Panc1 (cell line): Measurements from ENCODE around the gene CALR. TPM values are rescaled to one million over a fixed set of nuclear protein-coding genes. Genes with fewer than 3 reads are reported as not detected.

Experiments
- ATAC-seq: fragments of 200-7000 bp; cut with Tn5 transposase; 2 replicates; pipeline ENCODE4 v1.9.1; 2020; ENCODE audit warnings: mild to moderate bottlenecking, moderate library complexity
- BruUV-seq: library from RNA; stranded (reverse); fragments of 400-500 nt; replicated peaks from 2 replicates; lab custom pipeline; 2021; lab: Mats Ljungman, UMichigan
- CTCF ChIA-PET: fragments of 300-600 bp; sonication (Branson Sonifier 250); formaldehyde crosslinking; loops from one replicate; lab custom pipeline; 2022; ENCODE audit warnings: antibody characterized with exemption; lab: Charles Lee
- POLR2A ChIA-PET: fragments of 300-600 bp; sonication (Branson Sonifier 250); formaldehyde crosslinking; loops from one replicate; lab custom pipeline; 2022; ENCODE audit warnings: antibody characterized with exemption; lab: Charles Lee
- DNase-seq: peaks from one replicate; pipeline ENCODE4 v3.0.0-alpha.2; 2010; ENCODE audit warnings: low read depth, low spot score
- H3K27ac ChIP-seq: 2 replicates; pipeline ENCODE4 v1.5.1; 2011; ENCODE audit warnings: mild to moderate bottlenecking, low read length, inconsistent platforms
- H3K27me3 ChIP-seq: fragments of 200-500 bp; sonication (Bioruptor generic); 2 replicates; pipeline ENCODE4 v1.6.0; 2014; ENCODE audit warnings: low read length, inconsistent platforms; ENCODE audit not compliant: control insufficient read depth, insufficient read depth
- H3K36me3 ChIP-seq: fragments of 200-500 bp; sonication (Bioruptor generic); 2 replicates; pipeline ENCODE4 v1.5.1; 2014; ENCODE audit warnings: inconsistent platforms, mild to moderate bottlenecking, low read length, moderate library complexity; ENCODE audit not compliant: control insufficient read depth, insufficient read depth
- H3K4me1 ChIP-seq: 2 replicates; pipeline ENCODE4 v1.5.1; 2011; ENCODE audit warnings: inconsistent platforms, mild to moderate bottlenecking, low read length, moderate library complexity; ENCODE audit not compliant: control insufficient read depth, insufficient read depth
- H3K4me3 ChIP-seq, 2 experiments: 2 replicates each; pipeline ENCODE4 v1.5.1; 2011 to 2012; ENCODE audit warnings: low read depth in 2 of 2, low read length in 2 of 2, mild to moderate bottlenecking in 2 of 2, inconsistent platforms in 1 of 2, moderate library complexity in 1 of 2
- H3K9me3 ChIP-seq: fragments of 200-500 bp; sonication (Bioruptor generic); 2 replicates; pipeline ENCODE4 v1.5.1; 2014; ENCODE audit warnings: low read depth, mild to moderate bottlenecking, inconsistent platforms, low read length, moderate library complexity; ENCODE audit not compliant: control insufficient read depth, insufficient read depth
- CTCF ChIP-seq: fragments of 450-650 bp; IDR thresholded peaks from 2 replicates; pipeline ENCODE4 v1.5.1; 2017; ENCODE audit warnings: mild to moderate bottlenecking
- POLR2AphosphoS5 ChIP-seq: IDR thresholded peaks from 2 replicates; pipeline ENCODE4 v1.6.1; 2012; ENCODE audit warnings: mild to moderate bottlenecking, low read depth, low read length, moderate library complexity
- REST ChIP-seq, 2 experiments: IDR thresholded peaks; 2 replicates each; pipeline ENCODE4 v1.6.1; 2011 to 2012; ENCODE audit warnings: low read depth in 2 of 2, control low read depth in 1 of 2, low read length in 1 of 2, mild to moderate bottlenecking in 1 of 2, moderate library complexity in 1 of 2; ENCODE audit not compliant: insufficient read depth in 1 of 2
- SIN3A ChIP-seq: IDR thresholded peaks from 2 replicates; pipeline ENCODE4 v1.6.1; 2012; ENCODE audit warnings: low read depth, mild to moderate bottlenecking, low read length, moderate library complexity, borderline replicate concordance; ENCODE audit not compliant: insufficient read depth
- TCF7L2 ChIP-seq: IDR thresholded peaks from 2 replicates; pipeline ENCODE4 v1.6.1; 2011; ENCODE audit warnings: mild to moderate bottlenecking, low read depth, low read length, inconsistent platforms
- in situ Hi-C: cut with HindIII; loops from 2 replicates; pipeline ENCODE4 v1.10.0; 2016; ENCODE audit warnings: low sequenced_read_pairs, low pct_unique_long_range_greater_than_20kb
- intact Hi-C: fragments of 100-400 bp; cut with micrococcal nuclease; formaldehyde crosslinking; loops from one replicate; pipeline ENCODE4 v1.10.0; 2022; ENCODE audit not compliant: unreplicated experiment
- total RNA-seq: library from RNA; stranded (reverse); gene quantifications from one replicate; pipeline ENCODE4 v1.2.1, GENCODE V29; 2021; ENCODE audit not compliant: unreplicated experiment

Gene CALR
- total RNA-seq, 1 experiment from 2014 or later = 1,060 TPM

- intact Hi-C loops = no loop called here
- Histone ChIP-seq H3K36me3 (no peaks in the 10 kb centered on the region; the same call in 1 of the 2 replicates), H3K27me3 (no peaks in the 10 kb centered on the region), H3K4me1 (no peaks in the 10 kb centered on the region; the same call in 1 of the 2 replicates), H3K9me3 (no peaks in the 10 kb centered on the region), H3K4me3 (no peak overlapping the region), H3K27ac (no peak overlapping the region)
- no peak for ATAC-seq
- no TSS peak for BruUV-seq
- POLR2A ChIA-PET = no interaction called here
- CTCF ChIA-PET = no interaction called here
- no peak for DNase-seq
- in situ Hi-C loops = no loop called here
- TF ChIP-seq TCF7L2 (no peak), CTCF (no peak), SIN3A (no peak), POLR2AphosphoS5 (no peak), REST (IDR thresholded peaks at IDR 0.05; ENCODE audit: insufficient read depth in 1 of 2, low read depth in 2 of 2, low read length in 1 of 2) (no peak)
These were observed 44.8 kb upstream of the CALR start for GRCh38 chr19:12893582-12893981.

DNA sequence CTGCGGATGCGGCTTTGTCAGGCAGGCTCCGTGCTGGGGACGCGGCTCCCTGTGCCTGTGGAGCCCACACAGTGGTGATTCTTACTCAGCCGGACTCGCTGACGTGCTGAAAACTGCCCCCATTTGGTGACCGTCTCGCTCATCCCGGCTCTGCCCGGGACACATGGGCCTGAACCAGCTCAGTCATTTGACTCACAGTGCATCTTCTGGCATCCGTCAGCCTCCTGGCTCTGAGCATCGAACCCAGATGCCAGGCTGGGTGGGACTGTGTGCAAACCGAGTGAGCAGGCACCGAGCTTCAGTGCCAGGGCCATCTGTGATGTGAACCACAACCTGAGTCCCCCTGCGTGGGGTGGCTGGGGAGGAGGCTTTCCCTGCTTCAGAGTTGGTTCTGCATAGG, 41.9 kb upstream of the CALR start:
- DNase-seq = no peak
- Histone ChIP-seq H3K4me1 (no peaks in the 10 kb centered on the region), H3K9me3 (no peaks in the 10 kb centered on the region), H3K27me3 (no peaks in the 10 kb centered on the region), H3K36me3 (no peaks in the 10 kb centered on the region), H3K4me3 (no peak overlapping the region), H3K27ac (no peak overlapping the region)
- no TSS peak for BruUV-seq
- no peak for ATAC-seq
- ChIA-PET CTCF (no interaction called here), POLR2A (no interaction called here)
- TF ChIP-seq TCF7L2 = no peak
- no peak for TF ChIP-seq SIN3A
- no peak for TF ChIP-seq CTCF
- TF ChIP-seq POLR2AphosphoS5 = no peak
- TF ChIP-seq REST (IDR thresholded peaks at IDR 0.05; ENCODE audit: insufficient read depth in 1 of 2, low read depth in 2 of 2, low read length in 1 of 2) = no peak
- in situ Hi-C loops = no loop called here
- intact Hi-C loops = no loop called here
